Liver (tissue), 9 donors: Measurements from ENCODE around the gene MRPL40. TPM values are rescaled to one million over a fixed set of nuclear protein-coding genes. Genes with fewer than 3 reads are reported as not detected.

Source experiments
- DNase-seq: peaks from one replicate; pipeline ENCODE4 v3.0.0-alpha.2; 2017; ENCODE audit warnings: low spot score
- H3K27ac ChIP-seq, 2 donors: one replicate each; pipeline ENCODE4 v1.7.0; 2013; ENCODE audit warnings: inconsistent platforms in 2 of 2, low read length in 2 of 2, control low read depth in 1 of 2, low read depth in 1 of 2, mild to moderate bottlenecking in 1 of 2
- H3K27me3 ChIP-seq, 4 donors: one replicate each; pipeline versions ENCODE4 v1.6.1 to v1.7.0; 2013; ENCODE audit warnings: low read length in 3 of 4, inconsistent platforms in 1 of 4, mild to moderate bottlenecking in 1 of 4, moderate library complexity in 1 of 4; ENCODE audit not compliant: control insufficient read depth in 4 of 4, insufficient read depth in 4 of 4
- H3K36me3 ChIP-seq, 4 donors: one replicate each; pipeline versions ENCODE4 v1.6.1 to v1.7.0; 2013; ENCODE audit warnings: low read length in 3 of 4, mild to moderate bottlenecking in 3 of 4, low read depth in 1 of 4, moderate library complexity in 1 of 4; ENCODE audit not compliant: control insufficient read depth in 4 of 4, insufficient read depth in 3 of 4
- H3K4me1 ChIP-seq, 4 donors: one replicate each; pipeline versions ENCODE4 v1.6.1 to v1.7.0; 2013; ENCODE audit warnings: low read length in 3 of 4, mild to moderate bottlenecking in 3 of 4, moderate library complexity in 1 of 4; ENCODE audit not compliant: control insufficient read depth in 4 of 4, insufficient read depth in 4 of 4
- H3K4me3 ChIP-seq, 3 donors: one replicate each; pipeline versions ENCODE4 v1.6.1 to v1.7.0; 2013; ENCODE audit warnings: low read length in 3 of 3, control low read depth in 1 of 3, low read depth in 1 of 3, mild to moderate bottlenecking in 1 of 3
- H3K9ac ChIP-seq, 2 donors: one replicate each; pipeline ENCODE4 v1.7.0; 2013; ENCODE audit warnings: low read length in 2 of 2, mild to moderate bottlenecking in 2 of 2, moderate library complexity in 2 of 2, control low read depth in 1 of 2, low read depth in 1 of 2
- H3K9me3 ChIP-seq, 4 donors: one replicate each; pipeline versions ENCODE4 v1.6.1 to v1.7.0; 2013; ENCODE audit warnings: low read length in 3 of 4; ENCODE audit not compliant: control insufficient read depth in 4 of 4
- ATF3 ChIP-seq: IDR thresholded peaks from 2 replicates; pipeline ENCODE4 v1.6.1; 2016; ENCODE audit warnings: antibody characterized with exemption
- CTCF ChIP-seq: fragments of 150-350 bp; IDR thresholded peaks from 2 replicates; pipeline ENCODE4 v1.5.1; 2017; ENCODE audit warnings: improper control_type of control experiment, low read depth, low read length; ENCODE audit not compliant: missing input control
- EGR1 ChIP-seq, 2 donors: IDR thresholded peaks; 2 replicates each; pipeline ENCODE4 v1.6.1; 2016 to 2018; ENCODE audit warnings: antibody characterized with exemption in 2 of 2, low read depth in 2 of 2
- GABPA ChIP-seq, 2 donors: IDR thresholded peaks in 1 of 2; conservative IDR thresholded peaks in 1 of 2; 2 replicates each; pipeline ENCODE4 v1.6.1; 2016; ENCODE audit warnings: antibody characterized with exemption in 2 of 2, mild to moderate bottlenecking in 1 of 2, moderate library complexity in 1 of 2
- MAX ChIP-seq: IDR thresholded peaks from 2 replicates; pipeline ENCODE4 v1.6.1; 2016; ENCODE audit warnings: antibody characterized with exemption
- NR2F2 ChIP-seq: IDR thresholded peaks from 2 replicates; pipeline ENCODE4 v1.6.1; 2016; ENCODE audit warnings: antibody characterized with exemption
- RAD21 ChIP-seq, 2 donors: IDR thresholded peaks; 2 replicates each; pipeline ENCODE4 v1.6.1; 2016; ENCODE audit warnings: antibody characterized with exemption in 2 of 2, mild to moderate bottlenecking in 2 of 2
- RXRA ChIP-seq, 2 donors: IDR thresholded peaks; 2 replicates each; pipeline ENCODE4 v1.6.1; 2017 to 2018; ENCODE audit warnings: antibody characterized with exemption in 2 of 2, mild to moderate bottlenecking in 1 of 2
- SP1 ChIP-seq: IDR thresholded peaks from 2 replicates; pipeline ENCODE4 v1.6.1; 2018; ENCODE audit warnings: antibody characterized with exemption, mild to moderate bottlenecking
- YY1 ChIP-seq: IDR thresholded peaks from 2 replicates; pipeline ENCODE4 v1.6.1; 2016; ENCODE audit warnings: antibody characterized with exemption, mild to moderate bottlenecking
- ZBTB33 ChIP-seq: IDR thresholded peaks from 2 replicates; pipeline ENCODE4 v1.6.1; 2016; ENCODE audit warnings: antibody characterized with exemption
- WGBS: extraction: QIAGEN DNeasy Blood & Tissue Kit; methylation state at CpG from one replicate; pipeline ENCODE4 v1.1.7; 2013; 5-methylcytosine and 5-hydroxymethylcytosine counted together
- polyA plus RNA-seq, 2 donors: library from polyadenylated mRNA; stranded (reverse) in 1 of 2; unstranded in 1 of 2; fragments of 200-250 nt in 1 of 2; fragments of >200 nt in 1 of 2; fragmentation: Nextera tagmentation in 1 of 2; extraction: Ambion mirVana in 1 of 2; gene quantifications; one replicate each; pipeline versions ENCODE4 v1.2.1 to v1.2.3, GENCODE V29; 2013 to 2015
- total RNA-seq, 2 donors: library from RNA; depleted of rRNA; stranded (reverse); fragments of >200 nt; gene quantifications; one replicate each; pipeline ENCODE4 v1.2.3, GENCODE V29; 2014
- donor health status: healthy.
- donor health status: healthy.
- donor health status: healthy.
- donor health status: healthy.
- donor health status: healthy.

The MRPL40 gene
- total and polyA plus RNA-seq, 4 donors = 11.3 to 52.0 (median 27.7) TPM

GRCh38 chr22:19477321-19478044 lies 45.1 kb downstream of the MRPL40 start:
- Histone ChIP-seq H3K9ac (peak overlapping the region; percentile 89 to 92), H3K36me3 (peaks cover 6 to 23% (median 13%) of the 10 kb centered on the region in 4 donors), H3K4me3 (peak overlapping the region; percentile 89 to 98 (median 98)), H3K4me1 (peaks cover 3 to 21% (median 17%) of the 10 kb centered on the region in 4 donors), H3K27ac (peak overlapping the region in 1 of 2 donors; percentile 100), H3K9me3 (no peaks in the 10 kb centered on the region), H3K27me3 (no peaks in the 10 kb centered on the region)
- 19% methylated on average over 5 of the region's 5 CpGs for WGBS
- TF ChIP-seq RAD21 (IDR thresholded peaks at IDR 0.05) (peak; percentile 40 to 54), ATF3 (no peak), MAX (no peak)
- DNase-seq = no peak

- H3K27ac ChIP-seq = peak overlapping the region; percentile 96 to 100
- peak; percentile 39 for DNase-seq
- peaks cover 3 to 21% (median 17%) of the 10 kb centered on the region in 4 donors for H3K4me1 ChIP-seq
- H3K4me3 ChIP-seq = peak overlapping the region; percentile 89 to 98 (median 98)
- no peaks in the 10 kb centered on the region for H3K27me3 ChIP-seq
- WGBS = under 1% methylated on average over 31 of the region's 31 CpGs
- peak overlapping the region; percentile 89 to 92 for H3K9ac ChIP-seq
- H3K9me3 ChIP-seq = no peaks in the 10 kb centered on the region
- TF ChIP-seq CTCF = no peak
- TF ChIP-seq MAX = no peak
- no peak for TF ChIP-seq ATF3
- TF ChIP-seq YY1 = no peak
- TF ChIP-seq RAD21 (IDR thresholded peaks at IDR 0.05) = no peak
- TF ChIP-seq GABPA (IDR thresholded peaks at IDR 0.05 in 1 of 2, conservative IDR thresholded peaks at IDR 0.05 in 1 of 2) = no peak
- peaks cover 4 to 15% (median 10%) of the 10 kb centered on the region in 4 donors for H3K36me3 ChIP-seq
Observed at GRCh38 chr22:19478045-19478900, 45.9 kb downstream of the MRPL40 start.

GRCh38 chr22:19478901-19479354 lies 46.6 kb downstream of the MRPL40 start, which contains the start of gene UFD1:
UFD1 (minus strand) TSS chr22:19479193; CDS start chr22:19479085, 108 bp downstream.
- H3K4me1 ChIP-seq = peaks cover 3 to 21% (median 17%) of the 10 kb centered on the region in 4 donors
- no peak for TF ChIP-seq ZBTB33
- no peak for TF ChIP-seq RXRA (IDR thresholded peaks at IDR 0.05)
- TF ChIP-seq SP1 = no peak
- no peak for TF ChIP-seq MAX
- no peak for TF ChIP-seq NR2F2
- TF ChIP-seq RAD21 (IDR thresholded peaks at IDR 0.05) = peak in 1 of 2 donors; percentile 13
- peak in 1 of 2 donors; percentile 87 for TF ChIP-seq GABPA (IDR thresholded peaks at IDR 0.05 in 1 of 2, conservative IDR thresholded peaks at IDR 0.05 in 1 of 2)
- no peak for TF ChIP-seq EGR1 (IDR thresholded peaks at IDR 0.05; ENCODE audit: low read depth in 2 of 2)
- H3K9me3 ChIP-seq = no peaks in the 10 kb centered on the region
- WGBS = under 1% methylated on average over 42 of the region's 42 CpGs
- DNase-seq = peak; percentile 84
- peaks cover 0 to 10% (median 5%) of the 10 kb centered on the region in 4 donors for H3K36me3 ChIP-seq
- H3K27me3 ChIP-seq = no peaks in the 10 kb centered on the region
- H3K27ac ChIP-seq = peak within 1 kb of the TSS; percentile 96 to 100
- peak within 1 kb of the TSS; percentile 89 to 99 for H3K9ac ChIP-seq
- peak within 1 kb of the TSS; percentile 89 to 98 (median 98) for H3K4me3 ChIP-seq
